ENCODE data around the gene CYP2A13. TPM values are rescaled to one million over a fixed set of nuclear protein-coding genes. Genes with fewer than 3 reads are reported as not detected.
"Not testable (repeated sequence)": the region's sequence is repeated elsewhere in the genome, so short reads cannot be mapped to it uniquely, and the experiment has no call there.

Gene CYP2A13
- total RNA-seq, 3 donors from 2014 or later = not detected

- H3K4me1 ChIP-seq; H3K36me3 ChIP-seq; H3K9me3 ChIP-seq; intact Hi-C loops (cut with DNase I; ENCODE audit: low total_unique reads); H3K27me3 ChIP-seq: not testable (repeated sequence)
- Histone ChIP-seq H3K27ac (peak overlapping the region in 1 of 2 donors; percentile 36), H3K4me3 (peak overlapping the region; percentile 38 to 50 (median 47))
- peak in 1 of 2 donors; percentile 67 for DNase-seq (ENCODE audit: low spot score in 2 of 2)
- peak in 1 of 3 donors; percentile 27 for TF ChIP-seq POLR2AphosphoS5 (IDR thresholded peaks at IDR 0.05)
Measured at GRCh38 chr19:41135390-41136384, 47.4 kb downstream of the CYP2A13 start.

DNA sequence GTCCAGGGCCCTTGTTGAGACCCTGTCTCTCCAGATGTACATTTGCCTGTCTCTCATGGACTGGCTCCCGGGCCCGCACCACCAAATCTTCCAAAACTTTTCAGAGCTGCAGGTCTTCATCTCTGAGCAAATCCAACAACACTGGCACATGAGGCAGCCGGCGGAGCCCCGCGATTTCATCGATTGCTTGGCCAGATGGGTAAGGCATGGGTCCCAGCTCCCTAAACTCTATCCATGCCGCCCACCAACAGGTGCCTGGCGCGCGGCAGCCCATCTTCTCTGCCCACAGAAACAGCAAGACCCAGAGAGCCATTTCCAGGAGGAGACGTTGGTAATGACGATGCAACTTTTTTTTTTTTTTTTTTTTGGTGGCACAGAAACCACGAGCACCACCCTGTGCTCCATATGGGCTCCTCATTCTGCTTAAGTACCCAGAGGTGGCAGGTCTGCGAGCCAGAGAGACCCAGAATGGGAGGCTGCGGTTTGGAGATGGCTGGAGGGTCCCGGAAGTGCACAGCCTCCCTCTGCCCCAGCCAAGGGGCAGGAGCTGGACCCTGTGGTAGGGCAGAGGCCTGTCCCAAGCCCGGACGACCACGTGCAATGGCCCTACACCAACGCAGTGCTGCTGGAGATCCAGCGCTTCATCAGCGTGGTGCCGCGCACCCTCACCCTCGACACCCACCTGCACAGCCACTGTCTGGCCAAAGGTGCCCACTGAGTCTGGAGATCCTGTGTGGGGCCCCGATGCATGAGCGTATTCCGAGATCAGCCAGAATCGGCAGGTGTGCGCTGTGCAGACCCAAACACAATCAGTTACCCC lies 48.6 kb downstream of the CYP2A13 start:
- no peak for TF ChIP-seq POLR2AphosphoS5 (IDR thresholded peaks at IDR 0.05)
- TF ChIP-seq CTCF (IDR thresholded peaks at IDR 0.05) = no peak
- TF ChIP-seq POLR2A (IDR thresholded peaks at IDR 0.05) = no peak
- Histone ChIP-seq H3K27ac (no peak overlapping the region), H3K4me1 (no peaks in the 10 kb centered on the region), H3K27me3 (no peaks in the 10 kb centered on the region), H3K4me3 (peak overlapping the region in 1 of 3 donors; percentile 47), H3K36me3 (no peaks in the 10 kb centered on the region), H3K9me3 (no peaks in the 10 kb centered on the region)
- intact Hi-C loops (cut with DNase I; ENCODE audit: low total_unique reads) = no loop called here
- DNase-seq (ENCODE audit: low spot score in 2 of 2) = no peak

DNA sequence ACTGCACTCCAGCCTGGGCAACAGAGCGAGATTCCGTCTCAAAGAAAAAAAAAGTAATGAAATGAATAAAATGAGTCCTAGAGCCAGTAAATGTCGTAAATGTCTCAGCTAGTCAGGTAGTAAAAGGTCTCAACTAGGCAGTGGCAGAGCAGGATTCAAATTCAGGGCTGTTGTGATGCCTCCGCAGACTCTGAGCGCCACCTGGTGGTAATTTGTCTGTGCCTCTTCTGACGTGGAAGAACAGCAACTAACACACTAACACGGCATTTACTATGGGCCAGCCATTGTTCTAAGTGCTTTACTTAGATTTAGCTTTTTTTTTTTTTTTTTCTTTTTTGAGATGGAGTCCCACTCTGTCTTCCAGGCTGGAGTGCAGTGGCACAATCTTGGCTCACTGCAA lies 56.2 kb downstream of the CYP2A13 start:
- DNase-seq (ENCODE audit: low spot score in 2 of 2) = peak; percentile 58 to 66
- H3K36me3 ChIP-seq = no peaks in the 10 kb centered on the region
- H3K9me3 ChIP-seq = no peaks in the 10 kb centered on the region
- no peak overlapping the region for H3K4me3 ChIP-seq
- no peak overlapping the region for H3K27ac ChIP-seq
- H3K27me3 ChIP-seq = no peaks in the 10 kb centered on the region
- no peak for TF ChIP-seq POLR2AphosphoS5 (IDR thresholded peaks at IDR 0.05)
- TF ChIP-seq CTCF (IDR thresholded peaks at IDR 0.05) = peak; percentile 30 to 78 (median 76)
- intact Hi-C loops (cut with DNase I; ENCODE audit: low total_unique reads) = no loop called here
- H3K4me1 ChIP-seq = no peaks in the 10 kb centered on the region

Other genes with a start within 250 kb of the CYP2A13 start
- gene CYP2A6, start 238.0 kb upstream of the CYP2A13 start, total RNA-seq = under 1 TPM in 1 of 3 donors, not detected in 2; 0.64 TPM
- not detected for gene CYP2A7, start 206.2 kb upstream of the CYP2A13 start, total RNA-seq
- gene CYP2B6, start 97.2 kb upstream of the CYP2A13 start, total RNA-seq = not detected
- not detected for gene CYP2F1, start 26.0 kb downstream of the CYP2A13 start, total RNA-seq
- gene CYP2S1, start 104.8 kb downstream of the CYP2A13 start, total RNA-seq = 1 to 10 TPM in 2 of 3 donors, under 1 TPM in 1; 0.80 to 2.0 (median 2.0) TPM
- 10 to 100 TPM; 29.0 to 89.8 (median 36.4) TPM for gene AXL, start 130.8 kb downstream of the CYP2A13 start, total RNA-seq
- gene HNRNPUL1, start 175.9 kb downstream of the CYP2A13 start, total RNA-seq = 100 to 1,000 TPM; 116 to 146 (median 125) TPM
- 10 to 100 TPM; 15.4 to 15.7 (median 15.4) TPM for gene CCDC97, start 221.7 kb downstream of the CYP2A13 start, total RNA-seq